Measurements from ENCODE around the gene TOM1L2.

GRCh38 chr17:17930674-17931073, 41.5 kb downstream of the TOM1L2 start:
- TF ChIP-seq, protein P1, sequence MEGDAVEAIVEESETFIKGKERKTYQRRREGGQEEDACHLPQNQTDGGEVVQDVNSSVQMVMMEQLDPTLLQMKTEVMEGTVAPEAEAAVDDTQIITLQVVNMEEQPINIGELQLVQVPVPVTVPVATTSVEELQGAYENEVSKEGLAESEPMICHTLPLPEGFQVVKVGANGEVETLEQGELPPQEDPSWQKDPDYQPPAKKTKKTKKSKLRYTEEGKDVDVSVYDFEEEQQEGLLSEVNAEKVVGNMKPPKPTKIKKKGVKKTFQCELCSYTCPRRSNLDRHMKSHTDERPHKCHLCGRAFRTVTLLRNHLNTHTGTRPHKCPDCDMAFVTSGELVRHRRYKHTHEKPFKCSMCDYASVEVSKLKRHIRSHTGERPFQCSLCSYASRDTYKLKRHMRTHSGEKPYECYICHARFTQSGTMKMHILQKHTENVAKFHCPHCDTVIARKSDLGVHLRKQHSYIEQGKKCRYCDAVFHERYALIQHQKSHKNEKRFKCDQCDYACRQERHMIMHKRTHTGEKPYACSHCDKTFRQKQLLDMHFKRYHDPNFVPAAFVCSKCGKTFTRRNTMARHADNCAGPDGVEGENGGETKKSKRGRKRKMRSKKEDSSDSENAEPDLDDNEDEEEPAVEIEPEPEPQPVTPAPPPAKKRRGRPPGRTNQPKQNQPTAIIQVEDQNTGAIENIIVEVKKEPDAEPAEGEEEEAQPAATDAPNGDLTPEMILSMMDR (IDR thresholded peaks at IDR 0.05 in 2 of 3, conservative IDR thresholded peaks at IDR 0.05 in 1 of 3; ENCODE audit: borderline replicate concordance in 1 of 3, insufficient read depth in 1 of 3, low read depth in 2 of 3, low read length in 2 of 3), result no peak
- TF ChIP-seq ZFX (IDR thresholded peaks at IDR 0.05) (no peak), RAD21 (IDR thresholded peaks at IDR 0.05; ENCODE audit: low read depth) (no peak), POLR2A (IDR thresholded peaks at IDR 0.05; ENCODE audit: borderline replicate concordance, extremely low read depth, insufficient read depth, insufficient read length) (no peak), ATF3 (IDR thresholded peaks at IDR 0.05) (no peak), POLR2AphosphoS5 (IDR thresholded peaks at IDR 0.05; ENCODE audit: low read depth, low read length) (no peak), SIN3A (IDR thresholded peaks at IDR 0.05; ENCODE audit: low read depth) (no peak)
